Spleen (tissue), 11 donors: ENCODE results near the gene SERINC1. TPM values are rescaled to one million over a fixed set of nuclear protein-coding genes. Genes with fewer than 3 reads are reported as not detected.
A peak's percentile ranks its signal among the peaks of the same experiment; 100 is the strongest.

Experiments used
- DNase-seq: peaks from one replicate; pipeline ENCODE4 v3.0.0-alpha.2; 2020
- H3K27ac ChIP-seq, 8 donors: fragments of 200-600 bp; sonication (generic) in 7 of 8; 1 replicate in 4 of 8; 2 replicates in 4 of 8; pipeline versions ENCODE4 v1.5.0 to v1.8.0; 2016 to 2021; ENCODE audit warnings: inconsistent platforms in 4 of 8, mild to moderate bottlenecking in 4 of 8, moderate library complexity in 1 of 8
- H3K27me3 ChIP-seq, 7 donors: fragments of 200-600 bp; sonication (generic) in 6 of 7; replicated peaks in 1 of 7; 1 replicate in 4 of 7; 2 replicates in 3 of 7; pipeline versions ENCODE4 v1.5.0 to v1.8.0; 2016 to 2021; ENCODE audit warnings: inconsistent platforms in 3 of 7, mild to moderate bottlenecking in 1 of 7
- H3K36me3 ChIP-seq, 6 donors: fragments of 200-600 bp; sonication (generic) in 5 of 6; 1 replicate in 4 of 6; 2 replicates in 2 of 6; pipeline versions ENCODE4 v1.5.0 to v1.8.0; 2016 to 2021; ENCODE audit warnings: inconsistent platforms in 2 of 6
- H3K4me1 ChIP-seq, 6 donors: fragments of 200-600 bp; sonication (generic) in 5 of 6; 1 replicate in 3 of 6; 2 replicates in 3 of 6; pipeline versions ENCODE4 v1.5.0 to v1.8.0; 2016 to 2021; ENCODE audit warnings: inconsistent platforms in 3 of 6
- H3K4me3 ChIP-seq, 8 donors: fragments of 200-600 bp; sonication (generic) in 7 of 8; 1 replicate in 4 of 8; 2 replicates in 4 of 8; pipeline versions ENCODE4 v1.5.0 to v1.8.0; 2016 to 2021; ENCODE audit warnings: inconsistent platforms in 4 of 8, mild to moderate bottlenecking in 4 of 8, moderate library complexity in 2 of 8
- H3K9me3 ChIP-seq, 8 donors: fragments of 200-600 bp; sonication (generic) in 7 of 8; 1 replicate in 4 of 8; 2 replicates in 4 of 8; pipeline versions ENCODE4 v1.5.0 to v1.8.0; 2016 to 2021; ENCODE audit warnings: inconsistent platforms in 4 of 8
- POLR2A ChIP-seq, 3 donors: fragments of 450-650 bp; IDR thresholded peaks; one replicate each; pipeline ENCODE4 v1.5.1; 2017; ENCODE audit warnings: antibody characterized with exemption in 3 of 3, mild to moderate bottlenecking in 1 of 3
- POLR2AphosphoS5 ChIP-seq, 3 donors: sonication (generic); formaldehyde crosslinking; IDR thresholded peaks; one replicate each; pipeline ENCODE4 v1.5.1; 2017; ENCODE audit warnings: antibody characterized with exemption in 3 of 3
- WGBS, 5 donors: extraction: QIAGEN DNeasy Blood & Tissue Kit in 3 of 5; methylation state at CpG; one replicate each; pipeline versions ENCODE4 v1.1.5 to v1.1.7; 2013 to 2018; 5-methylcytosine and 5-hydroxymethylcytosine counted together
- intact Hi-C: fragments of 100-400 bp; cut with DNase I; formaldehyde crosslinking; loops from one replicate; pipeline ENCODE4 v1.15.0; 2023; ENCODE audit warnings: low total_unique reads
- polyA plus RNA-seq, 3 donors: library from polyadenylated mRNA; stranded (reverse); fragments of 200-250 nt; gene quantifications; one replicate each; pipeline ENCODE4 v1.2.1, GENCODE V29; 2013
- total RNA-seq, 7 donors: library from RNA; depleted of rRNA in 3 of 7; stranded (reverse); fragments of >200 nt in 3 of 7; fragmentation: NEBNext Ultra II Directional in 4 of 7; extraction: Animal tissue kit (Norgen Biotek cat#: 25700) in 4 of 7; gene quantifications; one replicate each; pipeline versions ENCODE4 v1.1.0 to v1.2.1, GENCODE V29; 2016 to 2021
- TF ChIP-seq, protein P1 (sequence below), 11 experiments: fragments of 200-600 bp in 7 of 11; fragments of 450-650 bp in 4 of 11; sonication (generic) in 4 of 11; IDR thresholded peaks in 8 of 11; conservative IDR thresholded peaks in 3 of 11; 1 replicate in 7 of 11; 2 replicates in 4 of 11; pipeline versions ENCODE4 v1.4.0 to v1.8.0; 2016 to 2021; ENCODE audit warnings: antibody characterized with exemption in 11 of 11, inconsistent platforms in 4 of 11, mild to moderate bottlenecking in 1 of 11
- donor health status: healthy with polysubstance abuse.
- donor health status: DM: no; HTN: no; CAD: no; lungs with moderate emphysema.
- donor health status: DM: no; HTN: no; CAD: no.
- donor health status: Bipolar disorder and iron deficiency.
- donor health status: healthy.
- donor health status: DM: no; HTN: no; CAD: no.
- donor health status: DM: yes; HTN: yes; CAD: no.

The SERINC1 gene
- total and polyA plus RNA-seq, 10 donors: 26.6 to 191 (median 145) TPM

DNA sequence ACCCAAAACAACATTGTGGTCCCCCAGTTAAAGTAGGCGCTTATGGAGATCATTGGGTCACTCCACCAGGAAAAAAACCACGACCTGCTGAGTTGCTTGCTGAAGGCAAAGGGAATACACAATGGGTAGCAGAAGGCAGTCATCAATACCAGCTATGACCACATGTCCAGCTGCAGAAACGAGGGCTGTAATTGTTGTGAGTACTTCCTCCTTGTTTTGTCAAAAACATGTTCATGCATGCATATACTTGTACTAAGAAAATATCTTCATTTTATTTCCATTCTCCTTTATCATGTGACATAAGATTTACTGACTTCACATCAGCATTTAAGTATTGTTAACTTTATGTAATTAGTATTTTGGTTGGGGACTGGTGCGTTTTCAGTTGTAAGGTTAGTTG is 16.9 kb downstream of the SERINC1 start:
- intact Hi-C loops: no loop called here
- 84 to 93% (median 90%) methylated on average over 4 of the region's 4 CpGs for WGBS, 5 donors
- Histone ChIP-seq H3K4me1 (peaks cover 12 to 38% (median 20%) of the 10 kb centered on the region in 6 donors), H3K4me3 (no peak overlapping the region), H3K27me3 (no peaks in the 10 kb centered on the region), H3K9me3 (no peaks in the 10 kb centered on the region), H3K36me3 (peaks cover 4 to 89% (median 72%) of the 10 kb centered on the region in 6 donors), H3K27ac (no peak overlapping the region)
- TF ChIP-seq, protein P1, sequence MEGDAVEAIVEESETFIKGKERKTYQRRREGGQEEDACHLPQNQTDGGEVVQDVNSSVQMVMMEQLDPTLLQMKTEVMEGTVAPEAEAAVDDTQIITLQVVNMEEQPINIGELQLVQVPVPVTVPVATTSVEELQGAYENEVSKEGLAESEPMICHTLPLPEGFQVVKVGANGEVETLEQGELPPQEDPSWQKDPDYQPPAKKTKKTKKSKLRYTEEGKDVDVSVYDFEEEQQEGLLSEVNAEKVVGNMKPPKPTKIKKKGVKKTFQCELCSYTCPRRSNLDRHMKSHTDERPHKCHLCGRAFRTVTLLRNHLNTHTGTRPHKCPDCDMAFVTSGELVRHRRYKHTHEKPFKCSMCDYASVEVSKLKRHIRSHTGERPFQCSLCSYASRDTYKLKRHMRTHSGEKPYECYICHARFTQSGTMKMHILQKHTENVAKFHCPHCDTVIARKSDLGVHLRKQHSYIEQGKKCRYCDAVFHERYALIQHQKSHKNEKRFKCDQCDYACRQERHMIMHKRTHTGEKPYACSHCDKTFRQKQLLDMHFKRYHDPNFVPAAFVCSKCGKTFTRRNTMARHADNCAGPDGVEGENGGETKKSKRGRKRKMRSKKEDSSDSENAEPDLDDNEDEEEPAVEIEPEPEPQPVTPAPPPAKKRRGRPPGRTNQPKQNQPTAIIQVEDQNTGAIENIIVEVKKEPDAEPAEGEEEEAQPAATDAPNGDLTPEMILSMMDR (IDR thresholded peaks at IDR 0.05 in 8 of 11, conservative IDR thresholded peaks at IDR 0.05 in 3 of 11): no peak
- peak in 1 of 3 donors; percentile 34 for TF ChIP-seq POLR2AphosphoS5 (IDR thresholded peaks at IDR 0.05)
- TF ChIP-seq POLR2A (IDR thresholded peaks at IDR 0.05): no peak
- DNase-seq: no peak

DNA sequence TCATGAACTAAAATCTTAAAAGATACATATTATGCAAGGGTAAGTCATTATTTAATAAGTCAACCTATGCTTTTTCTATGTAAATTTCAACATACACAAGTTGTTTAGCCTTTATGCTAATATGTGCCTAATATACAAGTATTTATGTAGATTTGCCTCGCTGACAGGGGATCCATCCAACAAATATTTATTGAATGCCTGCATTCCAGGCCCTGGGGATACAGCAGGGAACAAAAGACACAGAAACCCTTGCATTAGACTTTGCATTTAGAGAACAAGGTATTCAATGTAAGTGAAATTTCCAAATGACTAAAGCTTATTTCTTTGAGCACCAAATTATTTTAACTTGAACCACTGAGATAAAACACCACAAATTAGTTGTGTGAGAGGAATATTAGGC is 19.1 kb downstream of the SERINC1 start:
- intact Hi-C loops: no loop called here
- Histone ChIP-seq H3K9me3 (no peaks in the 10 kb centered on the region), H3K36me3 (peaks cover 4 to 100% (median 86%) of the 10 kb centered on the region in 6 donors), H3K27ac (no peak overlapping the region), H3K4me3 (no peak overlapping the region), H3K27me3 (no peaks in the 10 kb centered on the region), H3K4me1 (peaks cover 0 to 16% (median 0%) of the 10 kb centered on the region in 6 donors)
- WGBS, 5 donors: 68 to 90% (median 84%) methylated on average over 1 of the region's 1 CpG
- DNase-seq: no peak
- TF ChIP-seq, protein P1 (IDR thresholded peaks at IDR 0.05 in 8 of 11, conservative IDR thresholded peaks at IDR 0.05 in 3 of 11): no peak
- TF ChIP-seq POLR2AphosphoS5 (IDR thresholded peaks at IDR 0.05) (no peak), POLR2A (IDR thresholded peaks at IDR 0.05) (no peak)

DNA sequence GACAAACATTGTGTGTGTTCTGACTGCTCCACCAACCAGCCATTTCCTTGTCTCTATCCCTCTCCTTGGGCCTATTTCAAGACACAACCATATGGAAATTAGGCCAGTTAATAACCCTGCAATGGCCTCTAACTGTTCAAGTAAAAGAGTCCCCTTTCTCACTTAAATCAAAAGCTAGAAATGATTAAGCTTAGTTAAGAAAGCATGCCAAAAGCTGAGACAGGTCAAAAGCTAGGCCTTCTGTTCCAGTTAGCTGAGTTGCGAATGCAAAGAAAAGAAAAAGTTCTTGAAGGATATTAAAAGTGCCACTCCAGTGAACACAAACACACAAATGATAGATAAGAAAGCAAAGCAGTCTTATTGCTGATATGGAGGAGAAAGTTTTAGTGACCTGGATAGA is 22.5 kb downstream of the SERINC1 start:
- H3K36me3 ChIP-seq: peaks cover 4 to 100% (median 90%) of the 10 kb centered on the region in 6 donors
- H3K4me1 ChIP-seq: peaks cover 0 to 4% (median 0%) of the 10 kb centered on the region in 6 donors
- TF ChIP-seq, protein P1 (IDR thresholded peaks at IDR 0.05 in 8 of 11, conservative IDR thresholded peaks at IDR 0.05 in 3 of 11): no peak
- intact Hi-C loops: no loop called here
- no peak overlapping the region for H3K4me3 ChIP-seq
- H3K27me3 ChIP-seq: no peaks in the 10 kb centered on the region
- H3K27ac ChIP-seq: no peak overlapping the region
- 89 to 100% (median 94%) methylated on average over 1 of the region's 1 CpG for WGBS, 5 donors
- DNase-seq: no peak
- no peaks in the 10 kb centered on the region for H3K9me3 ChIP-seq

DNA sequence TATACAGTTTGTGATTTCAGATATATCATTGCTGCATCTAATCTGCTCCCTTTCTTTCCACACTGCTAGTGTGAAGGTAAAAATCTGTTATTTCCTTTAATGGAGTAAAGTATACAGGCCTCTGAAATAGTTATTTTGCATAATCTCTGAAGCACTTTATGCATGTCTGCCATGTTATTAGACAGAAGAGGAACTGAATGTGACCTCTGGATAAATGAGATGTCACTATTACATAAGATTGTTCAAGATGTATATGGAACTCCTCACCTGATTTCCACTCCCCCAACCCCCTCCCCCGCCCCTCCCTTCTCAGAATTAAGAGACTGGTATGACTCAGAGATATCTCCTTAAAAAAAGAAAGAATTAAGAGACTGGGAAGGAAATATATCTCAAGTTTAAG is 26.3 kb downstream of the SERINC1 start:
- WGBS, 5 donors: 94 to 100% (median 96%) methylated on average over 1 of the region's 1 CpG
- peaks cover 0 to 100% (median 66%) of the 10 kb centered on the region in 6 donors for H3K36me3 ChIP-seq
- intact Hi-C loops: no loop called here

More for the DNA sequence above, 26.3 kb downstream of the SERINC1 start:
- TF ChIP-seq, protein P1 (IDR thresholded peaks at IDR 0.05 in 8 of 11, conservative IDR thresholded peaks at IDR 0.05 in 3 of 11): no peak
- TF ChIP-seq POLR2AphosphoS5 (IDR thresholded peaks at IDR 0.05): no peak
- TF ChIP-seq POLR2A (IDR thresholded peaks at IDR 0.05): no peak
- no peak for DNase-seq
- Histone ChIP-seq H3K4me1 (no peaks in the 10 kb centered on the region), H3K4me3 (no peak overlapping the region), H3K27me3 (no peaks in the 10 kb centered on the region), H3K9me3 (peaks cover 0 to 3% (median 0%) of the 10 kb centered on the region in 8 donors), H3K27ac (no peak overlapping the region)
